HAP-1 (cell line): ENCODE data around the gene HNRNPA3.
"Not testable (repeated sequence)": the region's sequence is repeated elsewhere in the genome, so short reads cannot be mapped to it uniquely, and the experiment has no call there.

ENCODE experiments used
- DNase-seq, 2 experiments: peaks; one replicate each; pipeline ENCODE4 v3.0.0-alpha.2; 2016 to 2020; ENCODE audit warnings: low spot score in 2 of 2
- H3K27me3 ChIP-seq: fragments of 250-450 bp; sonication (Bioruptor Pico); 2 replicates; pipeline ENCODE4 v1.5.1; 2020; ENCODE audit warnings: low read depth, mild to moderate bottlenecking, moderate library complexity
- H3K36me3 ChIP-seq: fragments of 250-450 bp; sonication (Bioruptor Pico); replicated peaks from 2 replicates; pipeline ENCODE4 v1.5.1; 2020; ENCODE audit warnings: mild to moderate bottlenecking
- H3K4me1 ChIP-seq: fragments of 250-450 bp; sonication (Bioruptor Pico); 2 replicates; pipeline ENCODE4 v1.5.1; 2020; ENCODE audit warnings: mild to moderate bottlenecking
- H3K4me3 ChIP-seq: fragments of 250-450 bp; sonication (Bioruptor Pico); 2 replicates; pipeline ENCODE4 v1.5.1; 2020; ENCODE audit warnings: mild to moderate bottlenecking, moderate library complexity
- H3K9me3 ChIP-seq: fragments of 250-450 bp; sonication (Bioruptor Pico); 2 replicates; pipeline ENCODE4 v1.5.1; 2020; ENCODE audit warnings: mild to moderate bottlenecking, moderate library complexity
- in situ Hi-C: fragments of 300-500 bp; cut with MboI; formaldehyde crosslinking; loops from 3 replicates; pipeline ENCODE4 v1.14.3; 2020; ENCODE audit warnings: low sequenced_read_pairs, inconsistent platforms, mixed read lengths

Gene HNRNPA3

DNA sequence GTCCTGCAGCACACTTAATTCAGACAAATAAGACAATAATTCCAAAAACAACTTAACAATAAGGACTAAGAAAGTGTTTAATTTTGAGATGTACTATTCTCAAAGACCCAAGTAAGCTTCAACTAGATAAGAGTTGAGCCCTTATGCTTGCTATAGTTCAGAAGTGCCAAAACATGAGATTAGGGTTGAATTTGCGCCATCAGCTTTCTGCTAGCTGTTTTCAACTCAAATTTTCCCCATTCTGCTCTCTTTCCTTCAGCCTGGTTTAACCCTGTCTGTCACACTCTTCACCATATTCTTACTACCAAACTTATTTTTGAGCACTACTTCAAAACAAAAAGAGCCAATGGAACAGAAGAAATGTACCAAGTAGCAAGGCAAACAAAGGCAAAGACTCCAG lies 47.8 kb downstream of the HNRNPA3 start:
- Histone ChIP-seq H3K27me3 (no peaks in the 10 kb centered on the region), H3K36me3 (0 out of 2 replicates have a peak, but pooled peaks cover 9% of the 10 kb centered on the region), H3K9me3 (peaks cover 4% of the 10 kb centered on the region; the same call in 1 of the 2 replicates), H3K4me1 (peaks cover 26% of the 10 kb centered on the region), H3K4me3 (no peak overlapping the region)
- in situ Hi-C loops: loop anchor here (10.0 kb wide), 1 partner anchor 74 kb away; no protein-coding TSS in a partner anchor
- no peak for DNase-seq

DNA sequence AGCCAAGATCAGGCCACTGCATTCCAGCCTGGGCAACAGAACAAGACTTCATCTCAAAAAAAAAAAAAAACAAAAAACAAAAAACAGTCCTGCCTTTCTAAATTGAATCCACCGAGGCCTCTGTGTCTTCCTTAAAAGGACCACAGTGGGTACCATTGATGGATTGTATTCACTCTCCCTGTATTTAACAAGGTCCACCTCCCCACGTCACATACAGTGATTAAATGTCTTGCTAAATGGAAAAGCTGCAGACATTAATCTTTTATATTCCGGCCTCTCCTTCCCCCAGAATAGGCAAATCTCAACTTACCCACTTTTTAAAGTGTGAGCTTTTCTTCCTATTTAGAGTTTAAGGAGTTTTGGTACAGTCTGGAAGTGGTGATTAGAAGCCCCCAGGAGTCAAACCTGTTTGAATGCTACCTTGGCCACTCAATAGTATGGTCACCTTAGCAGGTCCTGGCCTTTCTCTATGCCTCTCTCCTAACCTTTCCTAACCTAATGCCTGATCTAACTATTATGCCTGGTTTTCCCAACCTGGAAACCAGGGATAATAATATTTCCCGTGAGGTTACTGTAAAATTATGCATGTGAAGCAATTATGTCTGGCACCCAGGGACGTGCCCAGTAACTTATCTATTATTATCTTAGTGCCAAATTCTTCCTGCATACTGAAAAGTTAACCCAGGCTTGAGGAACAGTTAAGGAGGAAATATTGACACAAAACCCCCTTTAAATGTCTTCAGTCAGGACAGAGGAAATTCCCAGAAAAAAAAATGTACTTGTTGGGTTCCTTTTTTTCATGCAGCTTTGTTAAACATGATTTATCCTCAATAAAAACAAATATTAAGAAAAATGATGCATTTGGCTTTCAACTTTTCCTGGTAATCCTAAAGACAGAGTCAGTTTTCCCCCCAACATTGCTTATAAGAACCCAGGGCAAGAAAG lies 48.8 kb downstream of the HNRNPA3 start:
- H3K4me3 ChIP-seq: peak overlapping the region; percentile 91
- in situ Hi-C loops: loop anchor here (10.0 kb wide), 1 partner anchor 73 kb away; no protein-coding TSS in a partner anchor
- no peak for DNase-seq
- H3K36me3 ChIP-seq: 0 out of 2 replicates have a peak, but pooled peaks cover 9% of the 10 kb centered on the region
- H3K4me1 ChIP-seq: peaks cover 28% of the 10 kb centered on the region
- H3K27me3 ChIP-seq: no peaks in the 10 kb centered on the region
- peaks cover 4% of the 10 kb centered on the region; the same call in 1 of the 2 replicates for H3K9me3 ChIP-seq

DNA sequence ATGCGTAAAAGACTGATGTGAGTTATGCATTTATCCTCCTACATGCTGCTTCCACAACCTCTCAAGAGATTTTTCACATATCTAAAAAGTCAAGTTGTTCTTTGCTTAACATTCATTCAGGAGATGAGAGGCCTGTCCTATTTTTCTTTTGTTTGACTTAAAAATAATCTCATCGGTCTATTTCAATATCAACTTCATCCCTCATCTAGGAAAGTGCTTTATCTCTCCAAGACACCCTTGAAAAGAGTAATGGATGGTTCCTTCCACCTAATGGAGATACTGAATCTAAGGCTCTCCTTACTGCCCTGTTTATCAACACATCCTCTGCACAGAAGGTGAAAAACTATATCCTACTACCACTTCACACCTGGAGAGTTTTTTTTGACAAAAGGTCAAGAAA lies 49.5 kb downstream of the HNRNPA3 start:
- Histone ChIP-seq H3K4me3 (peak overlapping the region; percentile 91), H3K9me3 (peaks cover 4% of the 10 kb centered on the region; the same call in 1 of the 2 replicates)
- in situ Hi-C loops: loop anchor here (10.0 kb wide), 1 partner anchor 73 kb away; no protein-coding TSS in a partner anchor

DNA sequence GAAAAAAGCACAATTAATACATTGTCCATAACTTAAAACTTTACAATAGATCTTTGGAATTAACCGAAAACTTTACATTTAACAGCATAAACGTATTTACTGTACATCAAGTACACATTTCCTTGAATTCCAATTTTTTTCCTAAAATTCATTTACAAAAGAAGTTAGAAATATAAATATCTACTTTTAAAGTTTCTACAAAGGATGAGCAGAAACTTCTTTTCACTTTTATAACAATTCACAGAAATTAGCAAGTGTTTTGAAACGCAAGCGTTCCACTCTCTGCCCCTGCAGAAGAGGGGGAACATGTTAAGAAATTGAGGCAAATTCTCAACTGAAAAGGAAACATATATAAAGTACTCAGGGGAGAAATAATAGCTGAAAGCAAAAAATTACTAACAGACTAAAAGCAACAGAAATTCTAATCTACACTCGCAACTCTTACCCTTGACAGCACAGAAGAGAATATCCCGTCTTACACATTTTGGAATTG lies 50.4 kb downstream of the HNRNPA3 start:
- DNase-seq: no peak
- 0 out of 2 replicates have a peak, but pooled peaks cover 9% of the 10 kb centered on the region for H3K36me3 ChIP-seq
- H3K27me3 ChIP-seq: no peaks in the 10 kb centered on the region
- H3K9me3 ChIP-seq: peaks cover 3% of the 10 kb centered on the region; the same call in 1 of the 2 replicates
- in situ Hi-C loops: loop anchor here (10.0 kb wide), 1 partner anchor 72 kb away; no protein-coding TSS in a partner anchor
- peak overlapping the region; percentile 91 for H3K4me3 ChIP-seq
- peaks cover 27% of the 10 kb centered on the region for H3K4me1 ChIP-seq

More for the DNA sequence above, 49.5 kb downstream of the HNRNPA3 start:
- peaks cover 27% of the 10 kb centered on the region for H3K4me1 ChIP-seq
- no peak for DNase-seq
- H3K36me3 ChIP-seq: 0 out of 2 replicates have a peak, but pooled peaks cover 9% of the 10 kb centered on the region
- H3K27me3 ChIP-seq: no peaks in the 10 kb centered on the region

DNA sequence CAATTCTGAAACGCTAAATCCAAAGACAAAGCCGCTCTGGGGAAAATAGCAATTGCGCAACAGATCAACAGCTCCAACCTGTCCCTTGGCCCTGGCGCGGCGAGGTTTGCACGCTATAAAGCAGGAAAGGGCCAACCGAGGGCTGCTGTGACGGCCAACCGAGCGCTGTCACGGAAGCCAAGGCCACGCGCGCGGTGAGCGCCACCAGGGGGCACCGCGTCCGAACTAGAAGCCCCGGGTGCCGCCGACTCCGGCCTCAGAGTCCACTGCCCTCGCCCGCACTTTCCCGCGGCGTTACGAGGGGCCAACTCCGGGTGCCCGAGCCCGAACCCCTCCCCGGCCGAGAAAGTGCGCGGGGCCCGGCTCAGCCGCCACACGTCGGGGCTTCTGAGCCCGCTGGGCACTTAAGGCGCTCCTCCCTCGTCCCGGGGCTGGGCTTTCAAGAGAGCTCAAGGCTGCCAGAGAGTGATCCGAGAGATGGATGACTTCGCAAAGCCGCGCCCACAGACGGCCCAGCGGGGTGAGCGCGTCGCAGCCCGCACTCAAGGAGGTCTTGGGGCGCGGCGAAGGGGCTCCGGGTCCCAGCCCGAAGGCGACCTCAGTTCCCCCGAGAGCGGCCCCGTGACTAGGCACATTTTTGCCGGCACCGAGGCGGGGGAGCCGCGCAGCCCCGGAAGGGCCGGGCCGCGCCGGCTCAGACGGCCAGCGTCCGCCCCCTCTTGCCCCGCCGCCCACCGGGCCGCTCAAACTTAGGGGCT lies 51.0 kb downstream of the HNRNPA3 start:
- Histone ChIP-seq H3K4me3 (peak overlapping the region; percentile 91), H3K4me1 (peaks cover 27% of the 10 kb centered on the region), H3K9me3 (no peaks in the 10 kb centered on the region), H3K36me3 (0 out of 2 replicates have a peak, but pooled peaks cover 6% of the 10 kb centered on the region), H3K27me3 (no peaks in the 10 kb centered on the region)
- in situ Hi-C loops: loop anchor here (10.0 kb wide), 1 partner anchor 71 kb away; no protein-coding TSS in a partner anchor
- DNase-seq: peak; percentile 92 to 99

DNA sequence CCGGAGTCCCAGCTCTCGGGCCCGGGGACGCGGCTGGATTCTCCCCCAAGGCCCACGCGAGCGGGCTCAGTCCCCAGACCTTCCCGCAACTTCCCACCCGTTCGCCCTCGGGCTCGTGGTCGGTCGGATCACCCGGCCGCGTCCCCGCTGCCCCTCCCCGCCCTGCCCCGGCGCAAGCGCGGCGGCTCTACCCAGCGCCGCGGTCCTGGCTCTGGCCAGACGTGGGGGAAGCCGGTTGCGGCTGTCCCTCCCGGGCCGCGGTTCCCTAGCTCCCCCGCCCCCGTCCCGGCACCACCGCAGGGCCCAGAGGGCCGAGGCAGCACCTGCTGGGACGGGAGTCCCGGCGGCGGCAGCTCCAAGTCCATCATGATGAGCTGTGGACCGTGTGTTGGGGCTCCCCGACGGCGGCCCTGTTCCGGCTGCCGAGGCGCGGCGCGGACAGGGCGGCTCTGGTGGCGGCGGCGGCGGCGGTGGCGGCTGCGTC lies 51.7 kb downstream of the HNRNPA3 start:
- 0 out of 2 replicates have a peak, but pooled peaks cover 6% of the 10 kb centered on the region for H3K36me3 ChIP-seq
- H3K9me3 ChIP-seq: no peaks in the 10 kb centered on the region
- in situ Hi-C loops: loop anchor here (10.0 kb wide), 1 partner anchor 71 kb away; no protein-coding TSS in a partner anchor
- H3K27me3 ChIP-seq: no peaks in the 10 kb centered on the region
- peaks cover 27% of the 10 kb centered on the region for H3K4me1 ChIP-seq
- H3K4me3 ChIP-seq: peak overlapping the region; percentile 91
- peak in 1 of 2 experiments; percentile 49 for DNase-seq

DNA sequence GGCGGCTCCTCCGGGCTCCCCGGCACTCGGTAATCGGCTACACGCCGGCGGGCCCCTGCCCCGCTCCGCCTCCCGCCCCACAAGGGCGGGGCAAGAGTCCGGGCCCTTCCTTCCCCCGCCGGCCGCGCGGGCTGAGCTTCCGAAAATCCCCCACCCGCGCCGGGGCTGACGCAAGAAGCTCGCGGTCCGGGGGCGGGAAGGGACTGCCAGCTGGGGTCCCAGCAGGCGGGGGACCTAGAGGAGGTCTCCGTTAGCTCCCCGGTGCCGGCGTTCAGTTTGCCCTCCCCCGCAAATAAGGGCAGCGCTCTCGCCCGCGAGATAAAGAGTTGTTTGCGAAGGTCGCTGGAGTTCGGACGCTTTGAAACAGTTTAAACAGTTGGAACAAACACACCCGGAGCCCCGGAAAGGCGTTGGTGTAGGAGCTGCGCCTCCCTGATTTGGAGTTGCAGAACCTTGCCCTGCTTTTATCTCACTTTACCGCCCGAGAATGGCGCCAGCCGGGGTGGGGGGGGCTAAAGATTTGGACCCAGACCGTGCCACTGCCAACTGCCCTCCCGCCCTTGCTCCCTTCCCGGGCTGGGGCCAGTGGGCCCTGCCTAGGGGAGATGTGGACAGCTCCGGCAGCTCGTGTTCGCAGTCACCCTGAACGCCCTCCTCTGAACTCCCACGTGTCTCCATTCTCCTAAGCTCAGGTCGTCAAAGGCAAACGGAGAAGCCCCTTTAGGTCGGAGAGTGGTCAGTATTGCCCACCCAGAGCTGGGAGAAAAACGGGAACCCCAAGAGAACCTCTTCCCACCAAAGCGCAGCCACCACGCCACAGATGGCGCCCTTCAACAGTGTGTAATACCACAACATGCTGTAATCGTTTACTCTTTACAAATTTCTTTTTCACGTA lies 52.3 kb downstream of the HNRNPA3 start, which contains the start of gene NFE2L2:
Gene NFE2L2, minus strand, starts transcription at position 35 of the 895 bp plus-strand sequence. CDS start 151 bp downstream, outside the sequence.
- H3K9me3 ChIP-seq: no peaks in the 10 kb centered on the region
- H3K36me3 ChIP-seq: 0 out of 2 replicates have a peak, but pooled peaks cover 6% of the 10 kb centered on the region
- peak within 1 kb of the TSS; percentile 91 for H3K4me3 ChIP-seq
- in situ Hi-C loops: loop anchor here (10.0 kb wide), 1 partner anchor 70 kb away; no protein-coding TSS in a partner anchor
- H3K27me3 ChIP-seq: no peaks in the 10 kb centered on the region
- peak; percentile 77 to 89 for DNase-seq
- H3K4me1 ChIP-seq: peaks cover 27% of the 10 kb centered on the region

DNA sequence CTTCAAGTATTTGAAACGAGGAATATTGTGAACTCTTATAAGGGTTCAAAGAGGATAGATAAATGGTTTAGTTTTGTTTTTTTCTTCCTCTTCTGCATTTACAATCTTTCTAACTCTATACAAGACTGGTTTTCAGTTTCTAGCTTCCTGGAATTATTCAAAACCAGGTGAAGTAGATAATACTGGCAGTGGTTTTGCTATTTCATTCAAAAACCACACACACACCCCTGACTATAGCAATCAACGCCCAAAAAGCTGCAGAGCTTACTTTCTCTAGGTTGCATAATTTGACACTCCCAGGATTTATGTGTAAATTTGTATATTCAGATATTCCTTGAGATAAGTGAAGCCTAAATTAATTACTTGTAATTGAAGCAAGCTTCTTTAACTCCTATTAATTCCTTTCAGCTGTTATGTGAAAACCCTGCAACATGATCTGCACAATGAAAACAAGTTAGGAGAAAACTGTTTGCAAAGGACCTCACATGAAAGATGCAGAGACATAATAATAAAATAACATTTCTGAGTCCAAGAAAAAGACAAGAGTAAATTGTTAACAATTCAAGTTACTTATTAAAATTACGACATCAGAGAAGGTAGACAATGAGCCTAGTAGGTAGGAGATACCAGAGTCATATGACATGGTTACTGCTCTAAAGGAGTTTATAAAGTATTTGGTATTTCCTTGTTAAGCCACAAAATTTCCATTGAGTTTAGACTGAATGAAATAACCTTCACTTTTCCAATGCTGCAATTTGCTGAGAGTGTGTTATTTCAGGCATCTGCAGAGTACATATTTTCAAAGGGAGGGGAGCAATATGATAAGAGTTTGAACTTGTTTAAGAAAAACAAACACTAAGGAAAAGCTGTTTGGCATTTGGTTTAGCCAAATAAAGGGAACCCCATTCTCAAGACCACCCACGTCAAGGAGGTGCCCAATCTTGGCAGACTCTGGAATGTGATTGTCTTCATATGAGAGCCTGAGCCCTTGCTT lies 53.5 kb downstream of the HNRNPA3 start:
- no peak for DNase-seq
- Histone ChIP-seq H3K4me1 (peaks cover 27% of the 10 kb centered on the region), H3K27me3 (no peaks in the 10 kb centered on the region), H3K9me3 (no peaks in the 10 kb centered on the region), H3K4me3 (peak overlapping the region; percentile 91; the same call in 1 of the 2 replicates), H3K36me3 (0 out of 2 replicates have a peak, but pooled peaks cover 6% of the 10 kb centered on the region)
- in situ Hi-C loops: loop anchor here (10.0 kb wide), 1 partner anchor 69 kb away; no protein-coding TSS in a partner anchor

DNA sequence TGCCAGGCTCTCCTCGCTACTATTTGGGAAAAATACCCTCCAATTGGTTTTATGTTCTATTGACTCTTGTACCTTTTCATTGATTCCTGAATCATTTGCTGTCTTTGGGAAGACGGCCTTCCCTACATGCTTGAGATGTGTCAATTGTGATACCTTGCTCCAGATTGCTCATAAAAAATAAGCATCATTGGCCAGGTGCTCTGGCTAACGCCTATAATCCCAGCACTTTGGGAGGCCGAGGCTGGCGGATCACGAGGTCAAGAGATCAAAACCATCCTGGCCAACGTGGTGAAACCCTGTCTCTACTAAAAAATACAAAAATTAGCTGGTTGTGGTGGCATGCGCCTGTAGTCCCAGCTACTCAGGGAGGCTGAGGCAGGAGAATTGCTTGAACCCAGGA lies 54.4 kb downstream of the HNRNPA3 start:
- in situ Hi-C loops: loop anchor here (10.0 kb wide), 1 partner anchor 68 kb away; no protein-coding TSS in a partner anchor
- not testable (repeated sequence) for H3K27me3 ChIP-seq, DNase-seq, H3K36me3 ChIP-seq, H3K9me3 ChIP-seq, H3K4me3 ChIP-seq
- peaks cover 19% of the 10 kb centered on the region for H3K4me1 ChIP-seq

DNA sequence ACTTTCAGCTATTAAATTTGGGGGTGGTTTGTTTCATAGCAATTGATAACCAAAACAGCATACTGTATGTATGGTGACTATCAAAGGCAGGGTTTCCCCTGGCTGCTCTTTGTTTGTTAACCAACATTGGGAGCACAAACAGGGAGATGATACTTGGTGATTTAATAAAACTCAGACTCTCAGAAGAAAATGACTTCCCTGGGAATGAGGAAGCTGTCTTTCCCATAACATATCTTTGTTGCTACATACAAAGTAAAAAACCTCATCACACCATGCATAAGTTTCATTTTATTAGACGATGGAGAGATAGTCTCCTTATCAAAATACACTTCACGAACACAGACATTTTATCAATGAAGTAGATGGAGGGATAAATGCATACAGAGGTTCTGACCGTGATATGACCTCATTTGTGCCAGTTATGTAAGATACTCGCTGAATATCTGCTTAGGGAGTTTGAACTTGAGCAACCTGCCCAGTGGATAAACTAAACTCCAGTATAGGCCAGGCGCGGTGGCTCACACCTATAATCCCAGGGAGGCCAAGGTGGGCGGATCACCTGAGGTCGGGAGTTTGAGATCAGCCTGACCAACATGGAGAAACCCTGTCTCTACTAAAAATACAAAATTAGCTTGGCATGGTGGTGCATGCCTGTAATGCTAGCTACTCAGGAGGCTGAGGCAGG lies 55.7 kb downstream of the HNRNPA3 start:
- Histone ChIP-seq H3K4me3 (no peak overlapping the region), H3K27me3 (no peaks in the 10 kb centered on the region), H3K9me3 (no peaks in the 10 kb centered on the region), H3K36me3 (0 out of 2 replicates have a peak, but pooled peaks cover 6% of the 10 kb centered on the region), H3K4me1 (peaks cover 14% of the 10 kb centered on the region)
- no peak for DNase-seq
- in situ Hi-C loops: loop anchor here (10.0 kb wide), 1 partner anchor 66 kb away; no protein-coding TSS in a partner anchor
